ENCODE data around the gene GNAQ. TPM values are rescaled to one million over a fixed set of nuclear protein-coding genes. Genes with fewer than 3 reads are reported as not detected.
A peak's percentile ranks its signal among the peaks of the same experiment; 100 is the strongest.

The GNAQ gene
- total RNA-seq, 6 experiments from 2014 or later, result 41.6 to 45.8 (median 44.3) TPM

DNA sequence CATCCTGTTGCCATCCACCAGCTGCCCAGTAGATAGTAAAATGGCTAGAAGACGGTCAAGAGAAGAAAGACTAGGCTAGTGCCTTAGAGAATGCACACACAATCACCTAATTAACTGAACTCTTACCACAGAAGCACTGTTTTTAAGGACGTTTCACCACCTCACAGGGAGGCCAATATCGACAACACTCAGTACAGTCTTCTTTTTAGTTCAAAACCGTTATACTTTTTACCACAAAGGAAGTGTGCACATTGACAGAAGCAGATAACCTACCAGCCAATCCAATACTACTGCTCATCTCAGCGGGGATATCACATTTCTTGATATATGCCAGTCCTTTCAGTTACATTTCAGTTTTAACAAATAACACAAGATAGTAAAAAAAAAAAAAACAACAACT lies 122.3 kb downstream of the GNAQ start:
- Mint-ChIP-seq H3K27ac (no peak overlapping the region), H3K27me3 (ENCODE audit: insufficient read depth) (no peaks in the 10 kb centered on the region), H3K4me3 (no peak overlapping the region), H3K9me3 (no peaks in the 10 kb centered on the region), H3K4me1 (ENCODE audit: low read depth) (peaks cover 64% of the 10 kb centered on the region), H3K36me3 (ENCODE audit: low read depth) (peaks cover 27% of the 10 kb centered on the region)
- no peak for DNase-seq
- TF ChIP-seq, protein P1, sequence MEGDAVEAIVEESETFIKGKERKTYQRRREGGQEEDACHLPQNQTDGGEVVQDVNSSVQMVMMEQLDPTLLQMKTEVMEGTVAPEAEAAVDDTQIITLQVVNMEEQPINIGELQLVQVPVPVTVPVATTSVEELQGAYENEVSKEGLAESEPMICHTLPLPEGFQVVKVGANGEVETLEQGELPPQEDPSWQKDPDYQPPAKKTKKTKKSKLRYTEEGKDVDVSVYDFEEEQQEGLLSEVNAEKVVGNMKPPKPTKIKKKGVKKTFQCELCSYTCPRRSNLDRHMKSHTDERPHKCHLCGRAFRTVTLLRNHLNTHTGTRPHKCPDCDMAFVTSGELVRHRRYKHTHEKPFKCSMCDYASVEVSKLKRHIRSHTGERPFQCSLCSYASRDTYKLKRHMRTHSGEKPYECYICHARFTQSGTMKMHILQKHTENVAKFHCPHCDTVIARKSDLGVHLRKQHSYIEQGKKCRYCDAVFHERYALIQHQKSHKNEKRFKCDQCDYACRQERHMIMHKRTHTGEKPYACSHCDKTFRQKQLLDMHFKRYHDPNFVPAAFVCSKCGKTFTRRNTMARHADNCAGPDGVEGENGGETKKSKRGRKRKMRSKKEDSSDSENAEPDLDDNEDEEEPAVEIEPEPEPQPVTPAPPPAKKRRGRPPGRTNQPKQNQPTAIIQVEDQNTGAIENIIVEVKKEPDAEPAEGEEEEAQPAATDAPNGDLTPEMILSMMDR (IDR thresholded peaks at IDR 0.05), result no peak

DNA sequence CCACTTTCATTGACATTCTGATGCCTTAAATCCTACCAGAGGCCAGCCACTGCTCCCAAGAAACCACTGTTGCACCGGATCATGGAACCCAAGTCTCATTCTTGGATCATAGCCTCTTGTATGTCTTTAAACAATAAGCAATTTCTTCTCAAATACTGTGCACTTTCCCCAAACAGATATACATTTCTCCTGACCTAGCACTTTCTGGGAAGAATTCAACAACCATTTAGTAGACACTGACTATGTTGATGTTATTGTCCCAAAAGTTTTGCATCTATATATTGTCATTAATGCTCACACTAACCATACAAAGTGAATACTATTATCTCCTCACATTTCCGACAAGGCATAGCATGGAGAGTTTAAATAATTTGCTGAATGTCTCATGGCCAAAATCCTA lies 123.3 kb downstream of the GNAQ start:
- no peak overlapping the region for H3K4me3 Mint-ChIP-seq
- H3K4me1 Mint-ChIP-seq (ENCODE audit: low read depth), result peaks cover 64% of the 10 kb centered on the region
- H3K9me3 Mint-ChIP-seq, result no peaks in the 10 kb centered on the region
- H3K27me3 Mint-ChIP-seq (ENCODE audit: insufficient read depth), result no peaks in the 10 kb centered on the region
- H3K36me3 Mint-ChIP-seq (ENCODE audit: low read depth), result peaks cover 18% of the 10 kb centered on the region
- no peak overlapping the region for H3K27ac Mint-ChIP-seq
- TF ChIP-seq, protein P1 (IDR thresholded peaks at IDR 0.05), result no peak
- no peak for DNase-seq

DNA sequence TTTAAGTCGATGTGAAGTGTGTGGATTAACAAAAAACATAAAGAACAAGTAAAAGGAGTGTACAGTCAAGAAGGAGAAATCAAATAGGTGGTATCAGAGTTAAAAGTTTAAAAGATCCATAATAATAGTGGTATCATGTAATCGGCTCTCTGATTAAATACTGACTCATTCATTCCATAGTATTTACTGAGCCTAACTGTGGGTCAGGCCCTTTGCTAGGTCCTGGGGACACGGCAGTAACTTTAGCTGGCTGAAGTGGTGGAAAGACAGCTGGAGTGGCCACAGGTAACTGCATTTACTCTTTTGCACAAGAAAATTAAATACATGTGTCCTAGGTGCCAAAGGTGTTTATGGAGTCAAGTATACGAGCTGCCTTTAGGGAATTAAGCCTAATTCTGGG lies 124.0 kb downstream of the GNAQ start:
- H3K36me3 Mint-ChIP-seq (ENCODE audit: low read depth), result peaks cover 18% of the 10 kb centered on the region
- TF ChIP-seq, protein P1 (IDR thresholded peaks at IDR 0.05), result no peak
- H3K9me3 Mint-ChIP-seq, result no peaks in the 10 kb centered on the region
- peak overlapping the region; percentile 14; the same call in 1 of the 2 replicates for H3K4me3 Mint-ChIP-seq
- DNase-seq, result peak; percentile 10
- no peaks in the 10 kb centered on the region for H3K27me3 Mint-ChIP-seq (ENCODE audit: insufficient read depth)
- peaks cover 61% of the 10 kb centered on the region for H3K4me1 Mint-ChIP-seq (ENCODE audit: low read depth)
- no peak overlapping the region for H3K27ac Mint-ChIP-seq

DNA sequence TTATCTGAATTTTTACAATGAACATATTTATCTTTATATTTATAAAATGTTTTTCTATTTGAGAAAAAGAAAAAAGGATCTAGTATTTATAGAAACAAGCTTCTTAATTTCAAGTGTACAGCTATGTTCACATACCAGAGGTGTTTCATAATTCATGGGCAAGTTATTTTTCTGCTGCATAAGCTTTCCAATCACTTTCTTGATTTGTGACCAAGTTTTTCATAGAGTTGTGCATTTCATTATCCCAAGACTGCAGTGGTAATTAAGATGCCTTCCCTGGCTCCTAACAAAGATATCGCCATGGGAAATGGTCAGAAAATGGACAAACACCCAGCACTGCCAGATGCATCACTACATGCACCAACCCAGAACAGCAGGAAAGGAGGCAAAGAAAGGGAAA lies 124.6 kb downstream of the GNAQ start:
- Mint-ChIP-seq H3K4me1 (ENCODE audit: low read depth) (peaks cover 55% of the 10 kb centered on the region), H3K27ac (no peak overlapping the region), H3K27me3 (ENCODE audit: insufficient read depth) (no peaks in the 10 kb centered on the region), H3K9me3 (no peaks in the 10 kb centered on the region), H3K36me3 (ENCODE audit: low read depth) (peaks cover 12% of the 10 kb centered on the region), H3K4me3 (no peak overlapping the region)
- TF ChIP-seq, protein P1 (IDR thresholded peaks at IDR 0.05), result no peak
- DNase-seq, result no peak

DNA sequence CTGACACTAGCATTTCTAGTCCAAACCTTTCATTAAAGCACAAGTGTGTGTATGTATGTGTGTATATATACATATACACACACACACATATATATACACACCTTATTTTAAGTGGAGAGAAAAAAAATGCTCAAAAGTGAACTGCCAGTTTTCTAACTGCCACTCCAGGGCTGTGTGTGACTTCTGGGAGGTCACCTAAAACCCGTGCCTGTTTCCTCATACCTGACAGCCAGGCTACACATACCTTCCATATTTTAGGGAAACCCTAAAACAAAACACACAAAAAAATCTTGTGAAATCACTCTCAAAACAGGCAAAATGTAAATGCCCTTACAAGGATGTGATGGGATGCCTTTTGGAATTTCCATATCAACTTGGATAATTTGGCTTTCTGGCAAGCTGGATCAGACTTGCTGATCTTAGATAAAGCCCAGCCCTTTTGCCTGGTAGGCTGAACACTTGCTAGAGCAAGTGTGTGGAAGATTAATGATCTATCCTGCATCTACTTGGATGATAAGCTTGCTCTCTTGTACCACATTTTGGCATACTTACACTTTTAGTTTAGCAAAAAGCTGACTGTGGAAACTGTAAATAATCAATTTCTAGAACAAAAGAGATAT lies 127.8 kb downstream of the GNAQ start:
- Mint-ChIP-seq H3K36me3 (ENCODE audit: low read depth) (peaks cover 7% of the 10 kb centered on the region), H3K4me1 (ENCODE audit: low read depth) (peaks cover 61% of the 10 kb centered on the region), H3K9me3 (no peaks in the 10 kb centered on the region), H3K4me3 (no peak overlapping the region), H3K27ac (no peak overlapping the region), H3K27me3 (ENCODE audit: insufficient read depth) (no peaks in the 10 kb centered on the region)
- TF ChIP-seq, protein P1 (IDR thresholded peaks at IDR 0.05), result no peak
- no peak for DNase-seq

Measured in HFFc6 (cell line).